Measurements from ENCODE around the gene ST7.

GRCh38 chr7:117008886-117009531, 55.7 kb downstream of the ST7 start:
- no peak for TF ChIP-seq CTCF (IDR thresholded peaks at IDR 0.05)
- TF ChIP-seq ZFX (IDR thresholded peaks at IDR 0.05; ENCODE audit: borderline replicate concordance): no peak

All from 22Rv1 (cell line).